Activated CD8-positive, alpha-beta T cell treated with anti-CD3 and anti-CD28 coated beads, Interleukin-2, amount 10 ng/mL, durations not matched to agents 7 days and 5 days (primary cell): Measurements from ENCODE around the gene RNF25. TPM values are rescaled to one million over a fixed set of nuclear protein-coding genes. Genes with fewer than 3 reads are reported as not detected.

Source experiments
- ATAC-seq: fragments of 150-1000 bp; cut with Tn5 transposase; one replicate; pipeline ENCODE4 v1.10.0; 2021; ENCODE audit warnings: moderate library complexity
- CTCF ChIA-PET: fragments of 350-600 bp; sonication (Branson Sonifier 250); formaldehyde crosslinking; loops from one replicate; lab custom pipeline; 2021; ENCODE audit warnings: antibody characterized with exemption; lab: Charles Lee
- POLR2A ChIA-PET: fragments of 350-600 bp; sonication (Branson Sonifier 250); formaldehyde crosslinking; loops from one replicate; lab custom pipeline; 2021; ENCODE audit warnings: antibody characterized with exemption; lab: Charles Lee
- DNase-seq: peaks from one replicate; pipeline ENCODE4 v3.0.0-alpha.2; 2020
- H3K27ac Mint-ChIP-seq: one replicate; pipeline ENCODE4 v1.8.0; 2021; ENCODE audit warnings: mild to moderate bottlenecking, mixed read lengths
- H3K27me3 Mint-ChIP-seq: one replicate; pipeline ENCODE4 v1.8.0; 2021; ENCODE audit warnings: low read depth, mixed read lengths
- H3K36me3 Mint-ChIP-seq: one replicate; pipeline ENCODE4 v1.8.0; 2021; ENCODE audit warnings: low read depth, mixed read lengths
- H3K4me1 Mint-ChIP-seq: one replicate; pipeline ENCODE4 v1.8.0; 2021; ENCODE audit warnings: low read depth, mixed read lengths
- H3K4me3 Mint-ChIP-seq: one replicate; pipeline ENCODE4 v1.8.0; 2021; ENCODE audit warnings: mild to moderate bottlenecking, mixed read lengths
- H3K9me3 Mint-ChIP-seq: one replicate; pipeline ENCODE4 v1.8.0; 2022; ENCODE audit warnings: mixed read lengths; ENCODE audit not compliant: insufficient read depth
- total RNA-seq, 2 experiments: library from RNA; stranded (reverse); gene quantifications; one replicate each; pipeline ENCODE4 v1.2.3, GENCODE V29; 2021

RNF25 gene
- total RNA-seq, 2 experiments from 2014 or later = 19.0 to 25.8 TPM

DNA sequence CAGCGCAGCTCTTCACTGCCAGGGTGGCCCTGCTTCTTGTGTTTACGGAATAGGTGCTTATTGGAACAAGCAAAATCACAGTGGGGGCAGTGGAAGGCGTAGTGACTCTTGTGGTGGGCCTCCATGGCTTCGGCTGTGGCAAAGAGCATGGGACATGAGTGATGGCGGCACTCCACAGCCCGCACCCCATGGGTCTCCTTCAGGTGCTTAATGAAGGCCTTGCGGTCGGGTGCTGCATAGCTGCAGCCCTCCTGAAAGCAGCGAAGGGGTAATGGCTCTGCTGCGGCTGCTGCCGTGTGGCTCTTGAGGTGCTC, 23.1 kb downstream of the RNF25 start:
- H3K27me3 Mint-ChIP-seq = no peaks in the 10 kb centered on the region
- ChIA-PET CTCF (interaction anchor here (0.7 to 1.9 kb wide), 15 partner anchors 10 to 347 kb away, joined by 3 to 32 read pairs (median 3); partner anchors contain the start of genes BCS1L, PLCD4, USP37 and ZNF142), POLR2A (no interaction called here)
- ATAC-seq = peak; percentile 25
- no peaks in the 10 kb centered on the region for H3K9me3 Mint-ChIP-seq
- H3K27ac Mint-ChIP-seq = no peak overlapping the region
- peaks cover 3% of the 10 kb centered on the region for H3K4me1 Mint-ChIP-seq
- no peak for DNase-seq
- peaks cover 66% of the 10 kb centered on the region for H3K36me3 Mint-ChIP-seq
- H3K4me3 Mint-ChIP-seq = no peak overlapping the region

DNA sequence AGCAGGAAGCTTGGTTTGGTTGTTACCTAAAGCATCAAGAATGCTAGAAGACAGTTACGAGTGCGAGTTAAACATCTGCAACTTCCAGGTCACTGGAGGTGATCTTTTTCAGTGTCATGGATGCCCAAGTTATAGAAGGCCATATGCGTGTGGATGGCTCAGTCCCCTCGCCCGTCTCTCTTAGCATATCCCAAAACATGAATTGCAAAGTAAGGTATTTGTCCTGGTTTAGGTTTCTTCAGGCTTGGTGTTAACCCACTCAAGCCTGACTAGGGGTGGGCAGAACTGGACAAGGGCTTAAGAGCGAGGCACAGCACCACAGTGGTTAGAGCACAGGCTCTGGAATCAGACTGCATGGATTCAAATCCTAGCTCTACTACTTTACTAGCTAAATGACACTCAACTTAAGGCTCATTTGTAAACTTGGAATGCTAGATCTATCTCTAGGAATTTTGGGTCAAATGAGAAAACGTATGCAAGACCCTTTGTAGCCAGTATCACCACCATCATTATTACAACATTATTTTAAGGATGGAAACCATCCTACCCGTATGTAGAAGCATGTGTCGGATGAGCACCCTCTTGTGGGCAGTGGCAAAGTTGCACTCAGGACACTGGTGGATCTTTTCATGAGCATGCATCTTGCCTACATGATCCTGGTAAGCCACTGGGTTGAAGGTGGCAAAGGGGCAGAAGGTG, 23.6 kb downstream of the RNF25 start:
- no peak overlapping the region for H3K4me3 Mint-ChIP-seq
- ChIA-PET CTCF (interaction anchor here (0.6 to 1.9 kb wide), 22 partner anchors 11 to 346 kb away, joined by 3 to 32 read pairs (median 3); partner anchors contain the start of genes BCS1L, PLCD4, USP37 and ZNF142), POLR2A (interaction anchor here (1.3 kb wide), 1 partner anchor 11 kb away, joined by 3 read pairs; the partner anchor contains the start of genes BCS1L and ZNF142)
- no peaks in the 10 kb centered on the region for H3K27me3 Mint-ChIP-seq
- H3K27ac Mint-ChIP-seq = no peak overlapping the region
- peak; percentile 69 for DNase-seq
- peaks cover 67% of the 10 kb centered on the region for H3K36me3 Mint-ChIP-seq
- peaks cover 3% of the 10 kb centered on the region for H3K4me1 Mint-ChIP-seq
- H3K9me3 Mint-ChIP-seq = no peaks in the 10 kb centered on the region
- peak; percentile 87 for ATAC-seq

DNA sequence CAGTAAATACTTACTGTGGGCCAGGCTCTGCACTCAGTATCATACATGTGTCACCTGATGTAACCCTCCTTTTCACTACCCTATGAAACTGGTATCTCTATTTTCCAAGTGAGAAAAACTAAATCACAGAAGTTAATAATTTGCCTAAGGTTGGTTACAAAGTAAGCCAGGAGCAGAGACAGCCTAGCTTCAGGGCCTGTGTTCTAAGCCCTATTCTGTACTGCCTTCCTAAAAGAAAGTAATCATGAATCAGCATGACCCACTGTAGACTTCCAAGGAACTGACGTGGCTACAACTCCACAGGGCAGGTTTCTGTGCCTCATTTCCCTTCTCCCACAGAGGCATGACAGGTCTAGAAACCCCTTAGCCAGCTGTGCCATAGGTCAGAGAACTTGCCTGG, 26.7 kb downstream of the RNF25 start:
- CTCF ChIA-PET = interaction anchor here (1.3 kb wide), 1 partner anchor 203 kb away, joined by 3 read pairs; no protein-coding TSS in a partner anchor
- peaks cover 3% of the 10 kb centered on the region for H3K4me1 Mint-ChIP-seq
- no peaks in the 10 kb centered on the region for H3K9me3 Mint-ChIP-seq
- no peak overlapping the region for H3K4me3 Mint-ChIP-seq
- DNase-seq (no peak), ATAC-seq (no peak)
- H3K27me3 Mint-ChIP-seq = no peaks in the 10 kb centered on the region
- H3K27ac Mint-ChIP-seq = no peak overlapping the region
- H3K36me3 Mint-ChIP-seq = peaks cover 70% of the 10 kb centered on the region
- POLR2A ChIA-PET = no interaction called here

DNA sequence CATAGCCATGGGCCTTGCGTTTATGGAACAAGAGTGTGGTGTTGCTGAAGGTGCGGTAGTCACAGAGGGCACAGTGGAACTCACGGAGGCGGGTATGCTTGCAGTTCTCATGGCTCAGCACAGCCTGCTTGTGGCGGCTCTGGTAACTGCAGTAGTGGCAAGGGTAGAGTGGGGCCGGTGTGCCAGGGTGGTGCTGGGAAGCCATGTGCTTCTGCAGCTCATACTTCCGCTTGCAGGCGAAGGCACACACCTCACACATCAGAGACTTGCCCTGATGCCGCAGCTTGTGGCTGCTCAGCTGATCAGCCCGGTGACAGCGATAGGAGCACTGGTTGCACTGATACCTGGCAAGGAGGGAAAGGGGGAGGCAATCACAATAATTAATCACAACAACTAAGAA, 27.1 kb downstream of the RNF25 start:
- Mint-ChIP-seq H3K9me3 (no peaks in the 10 kb centered on the region), H3K27ac (peak overlapping the region; percentile 22), H3K4me1 (peaks cover 3% of the 10 kb centered on the region), H3K4me3 (no peak overlapping the region), H3K27me3 (no peaks in the 10 kb centered on the region), H3K36me3 (peaks cover 68% of the 10 kb centered on the region)
- DNase-seq (no peak), ATAC-seq (no peak)
- CTCF ChIA-PET = interaction anchor here (1.3 kb wide), 1 partner anchor 203 kb away, joined by 3 read pairs; no protein-coding TSS in a partner anchor
- POLR2A ChIA-PET = no interaction called here

DNA sequence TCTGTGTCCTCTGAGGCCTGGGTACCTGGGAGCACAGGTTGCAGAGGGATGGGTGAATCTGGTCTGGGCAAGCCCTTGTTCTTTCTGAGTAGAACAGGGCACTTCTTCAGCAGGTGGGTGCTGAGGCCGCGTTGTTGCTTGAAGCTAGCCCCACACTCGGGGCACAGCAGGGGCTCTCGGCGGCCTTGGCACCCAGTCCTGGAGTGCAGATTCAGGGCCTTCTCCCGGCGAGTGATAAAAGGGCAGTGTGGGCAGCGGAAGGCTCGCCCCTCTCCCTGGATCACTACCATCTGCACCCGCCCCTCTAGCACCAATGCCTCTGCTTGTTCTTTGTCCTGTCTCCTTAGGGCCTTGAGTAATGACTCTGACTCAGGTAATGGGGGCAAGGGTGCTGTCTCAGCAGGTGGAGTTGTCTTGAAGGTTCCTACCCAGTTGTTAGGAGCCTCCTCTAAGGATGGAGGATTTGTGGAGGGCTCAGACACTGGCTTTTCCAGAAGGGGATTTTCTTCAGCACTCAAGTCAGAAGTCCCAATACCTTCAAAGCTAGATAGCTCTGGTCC, 28.0 kb downstream of the RNF25 start:
- CTCF ChIA-PET = interaction anchor here (0.6 kb wide), 1 partner anchor 162 kb away, joined by 5 read pairs; no protein-coding TSS in a partner anchor
- no peak overlapping the region for H3K27ac Mint-ChIP-seq
- H3K4me1 Mint-ChIP-seq = peaks cover 3% of the 10 kb centered on the region
- H3K36me3 Mint-ChIP-seq = peaks cover 67% of the 10 kb centered on the region
- DNase-seq (no peak), ATAC-seq (no peak)
- H3K4me3 Mint-ChIP-seq = no peak overlapping the region
- H3K27me3 Mint-ChIP-seq = no peaks in the 10 kb centered on the region
- POLR2A ChIA-PET = no interaction called here
- H3K9me3 Mint-ChIP-seq = no peaks in the 10 kb centered on the region

DNA sequence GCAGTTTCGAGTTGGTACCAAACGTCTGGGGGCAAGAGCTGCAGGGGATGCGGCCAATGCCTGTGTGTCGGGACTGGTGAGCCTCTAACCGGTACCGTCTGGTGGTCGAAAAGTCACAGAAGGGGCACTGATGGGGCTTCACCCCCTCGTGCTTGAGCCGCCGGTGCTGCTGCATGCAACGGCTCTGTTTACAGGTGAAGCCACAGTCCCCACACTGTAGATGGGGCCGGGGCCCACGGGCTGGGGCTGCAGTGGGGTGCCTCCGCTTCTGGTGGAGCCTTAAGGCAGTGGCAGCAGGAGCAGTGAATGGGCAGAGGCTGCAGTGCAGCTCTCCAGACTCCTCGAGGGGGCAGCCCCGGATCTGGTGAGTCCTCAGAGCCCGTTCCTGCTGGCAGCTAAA, 29.0 kb downstream of the RNF25 start:
- no peak overlapping the region for H3K4me3 Mint-ChIP-seq
- no peaks in the 10 kb centered on the region for H3K9me3 Mint-ChIP-seq
- DNase-seq = no peak
- POLR2A ChIA-PET = no interaction called here
- no peak overlapping the region for H3K27ac Mint-ChIP-seq
- CTCF ChIA-PET = no interaction called here
- ATAC-seq = no peak
- H3K4me1 Mint-ChIP-seq = no peaks in the 10 kb centered on the region
- no peaks in the 10 kb centered on the region for H3K27me3 Mint-ChIP-seq
- H3K36me3 Mint-ChIP-seq = peaks cover 67% of the 10 kb centered on the region

DNA sequence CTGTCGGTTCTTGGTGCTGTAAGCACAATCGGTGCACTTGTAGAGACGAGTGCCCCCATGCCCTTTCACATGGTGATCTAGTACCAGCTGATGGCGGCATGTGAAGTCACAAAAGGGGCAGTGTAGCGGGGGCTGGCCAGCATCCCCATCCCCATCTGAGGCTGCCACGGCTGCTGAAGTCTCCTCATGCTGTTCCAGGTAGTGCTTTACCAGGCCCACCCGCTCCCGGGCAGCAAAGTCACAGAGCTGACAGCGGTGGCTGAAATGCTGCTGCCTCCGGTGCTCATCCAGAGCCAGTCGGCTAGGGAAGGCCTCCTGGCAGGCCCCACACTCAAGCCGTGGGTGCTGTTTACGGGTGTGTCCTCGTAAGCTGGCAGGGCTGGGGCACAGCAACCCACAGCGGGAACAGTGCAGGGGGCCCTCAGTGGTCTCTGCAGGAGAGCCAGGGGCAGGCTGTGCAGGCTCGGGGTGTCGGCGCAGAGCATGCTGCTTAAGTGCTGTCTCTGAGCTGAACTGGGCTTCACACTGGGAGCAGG, 29.6 kb downstream of the RNF25 start:
- POLR2A ChIA-PET = no interaction called here
- Mint-ChIP-seq H3K9me3 (no peaks in the 10 kb centered on the region), H3K4me3 (no peak overlapping the region), H3K36me3 (peaks cover 65% of the 10 kb centered on the region), H3K4me1 (no peaks in the 10 kb centered on the region), H3K27ac (no peak overlapping the region), H3K27me3 (no peaks in the 10 kb centered on the region)
- no peak for ATAC-seq
- CTCF ChIA-PET = no interaction called here
- DNase-seq = no peak

DNA sequence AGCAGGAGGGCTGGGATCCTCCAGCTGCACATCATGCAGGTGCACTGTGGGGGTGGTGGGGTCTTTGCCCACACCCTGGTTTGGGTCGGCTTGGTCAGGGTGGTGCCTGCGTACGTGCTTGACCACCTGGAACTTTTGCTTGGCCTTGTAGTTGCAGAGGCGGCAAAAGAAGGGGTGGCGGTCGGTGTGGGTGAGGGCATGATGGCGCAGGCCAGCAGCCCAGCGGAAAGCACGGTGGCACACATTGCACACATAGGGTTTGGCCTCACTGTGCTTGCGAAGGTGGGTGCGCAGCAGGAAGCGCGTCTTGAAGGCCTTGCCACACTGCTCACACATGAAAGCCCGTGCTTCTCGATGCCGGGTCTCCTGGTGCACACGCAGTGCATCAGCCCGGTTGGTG, 33.4 kb downstream of the RNF25 start:
- H3K27me3 Mint-ChIP-seq = no peaks in the 10 kb centered on the region
- no peaks in the 10 kb centered on the region for H3K4me1 Mint-ChIP-seq
- no peak for ATAC-seq
- no peaks in the 10 kb centered on the region for H3K9me3 Mint-ChIP-seq
- H3K4me3 Mint-ChIP-seq = no peak overlapping the region
- no peak for DNase-seq
- no peak overlapping the region for H3K27ac Mint-ChIP-seq
- CTCF ChIA-PET = no interaction called here
- POLR2A ChIA-PET = no interaction called here
- H3K36me3 Mint-ChIP-seq = peaks cover 52% of the 10 kb centered on the region

DNA sequence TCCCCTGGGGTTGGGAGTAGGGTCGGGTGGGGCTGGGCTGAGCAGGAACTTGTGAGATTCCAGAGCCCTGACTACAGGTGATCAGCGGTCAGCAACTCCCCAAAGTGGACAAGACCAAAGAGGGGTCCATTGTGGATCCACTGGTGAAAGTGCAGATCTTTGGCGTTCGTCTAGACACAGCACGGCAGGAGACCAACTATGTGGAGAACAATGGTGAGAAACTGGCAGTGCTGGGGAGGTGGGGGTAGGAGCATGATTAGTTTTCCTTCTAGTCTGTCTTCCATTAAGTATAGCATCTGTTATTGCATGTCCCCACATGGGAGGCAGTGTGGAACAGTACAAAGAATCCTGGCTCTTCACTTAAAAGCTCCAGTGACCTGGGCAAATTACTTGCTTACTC, 36.1 kb downstream of the RNF25 start:
- CTCF ChIA-PET = interaction anchor here (1.1 kb wide), 1 partner anchor 212 kb away, joined by 3 read pairs; no protein-coding TSS in a partner anchor
- H3K27me3 Mint-ChIP-seq = no peaks in the 10 kb centered on the region
- ATAC-seq (no peak), DNase-seq (no peak)
- H3K9me3 Mint-ChIP-seq = no peaks in the 10 kb centered on the region
- H3K27ac Mint-ChIP-seq = no peak overlapping the region
- peaks cover 41% of the 10 kb centered on the region for H3K36me3 Mint-ChIP-seq
- POLR2A ChIA-PET = no interaction called here
- H3K4me3 Mint-ChIP-seq = no peak overlapping the region
- H3K4me1 Mint-ChIP-seq = no peaks in the 10 kb centered on the region

DNA sequence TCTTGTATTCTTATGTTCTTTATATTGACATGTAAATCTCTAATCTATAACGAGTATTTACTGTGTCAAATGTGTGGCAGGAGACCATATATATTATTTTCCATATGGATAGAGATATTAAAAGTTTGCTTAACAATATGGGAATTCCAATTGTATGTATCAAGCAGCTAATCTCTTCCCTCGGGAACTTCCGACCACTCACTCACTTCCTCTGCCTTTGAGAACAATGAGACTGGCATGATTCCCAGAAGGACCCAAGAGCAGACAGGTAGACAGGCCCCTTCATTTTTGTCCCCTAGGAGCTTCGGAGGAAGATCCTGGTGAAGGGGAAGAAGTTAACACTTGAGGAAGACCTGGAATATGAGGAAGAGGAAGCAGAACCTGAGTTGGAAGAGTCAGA, 40.0 kb downstream of the RNF25 start:
- POLR2A ChIA-PET = no interaction called here

DNA sequence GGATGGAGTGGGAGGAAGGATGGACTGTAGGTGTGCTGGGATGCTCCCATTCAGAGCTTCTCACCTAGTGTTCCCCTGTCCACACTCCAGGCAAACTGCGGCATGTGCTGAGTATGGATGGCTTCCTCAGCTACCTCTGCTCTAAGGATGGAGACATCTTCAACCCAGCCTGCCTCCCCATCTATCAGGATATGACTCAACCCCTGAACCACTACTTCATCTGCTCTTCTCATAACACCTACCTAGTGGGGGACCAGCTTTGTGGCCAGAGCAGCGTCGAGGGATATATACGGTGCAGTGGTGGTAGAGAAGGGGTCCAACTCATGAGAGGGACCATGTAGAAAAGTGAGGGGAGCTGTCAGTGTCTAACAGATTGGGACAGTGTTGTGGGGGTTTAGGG, 43.9 kb downstream of the RNF25 start:
- H3K9me3 Mint-ChIP-seq = no peaks in the 10 kb centered on the region
- ChIA-PET CTCF (no interaction called here), POLR2A (interaction anchor here (0.6 to 0.7 kb wide), 2 partner anchors 44 to 63 kb away, joined by 3 read pairs; partner anchors contain the start of genes RNF25 and STK36)
- H3K27ac Mint-ChIP-seq = no peak overlapping the region
- ATAC-seq (no peak), DNase-seq (no peak)
- H3K4me1 Mint-ChIP-seq = no peaks in the 10 kb centered on the region
- H3K4me3 Mint-ChIP-seq = no peak overlapping the region
- H3K27me3 Mint-ChIP-seq = no peaks in the 10 kb centered on the region
- H3K36me3 Mint-ChIP-seq = no peaks in the 10 kb centered on the region

More for the DNA sequence above, 40.0 kb downstream of the RNF25 start:
- ATAC-seq = no peak
- CTCF ChIA-PET = interaction anchor here (1.0 kb wide), 1 partner anchor 16 kb away, joined by 3 read pairs; no protein-coding TSS in a partner anchor
- H3K4me3 Mint-ChIP-seq = no peak overlapping the region
- H3K27ac Mint-ChIP-seq = no peak overlapping the region
- no peaks in the 10 kb centered on the region for H3K27me3 Mint-ChIP-seq
- DNase-seq = no peak
- no peaks in the 10 kb centered on the region for H3K4me1 Mint-ChIP-seq
- H3K9me3 Mint-ChIP-seq = no peaks in the 10 kb centered on the region
- peaks cover 12% of the 10 kb centered on the region for H3K36me3 Mint-ChIP-seq

DNA sequence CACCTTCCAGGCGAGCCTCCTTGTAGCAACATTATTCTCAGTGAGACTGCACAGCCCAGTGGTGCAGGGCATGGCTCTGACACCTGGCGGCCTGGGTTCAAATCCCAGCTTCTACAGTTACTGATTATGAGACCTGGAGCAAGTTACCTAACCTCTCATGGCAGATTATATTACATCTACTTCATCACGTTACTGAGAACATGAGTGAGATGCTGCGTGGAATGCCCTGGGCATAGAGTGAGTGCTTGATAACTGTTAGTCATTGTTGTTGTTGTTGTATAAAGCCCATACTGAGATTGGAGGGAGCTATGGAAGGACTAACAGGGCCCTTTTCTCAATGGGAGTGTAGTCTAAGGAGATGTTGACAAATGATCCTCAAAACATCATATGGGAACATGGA, 45.4 kb downstream of the RNF25 start:
- DNase-seq (no peak), ATAC-seq (no peak)
- no peaks in the 10 kb centered on the region for H3K9me3 Mint-ChIP-seq
- no peak overlapping the region for H3K27ac Mint-ChIP-seq
- CTCF ChIA-PET = interaction anchor here (1.5 kb wide), 1 partner anchor 84 kb away, joined by 4 read pairs; the partner anchor contains the start of gene TTLL4
- POLR2A ChIA-PET = no interaction called here
- no peak overlapping the region for H3K4me3 Mint-ChIP-seq
- no peaks in the 10 kb centered on the region for H3K36me3 Mint-ChIP-seq
- H3K27me3 Mint-ChIP-seq = no peaks in the 10 kb centered on the region
- H3K4me1 Mint-ChIP-seq = no peaks in the 10 kb centered on the region
